H4 (cell line): ENCODE measurements around the gene MEF2A. TPM values are rescaled to one million over a fixed set of nuclear protein-coding genes. Genes with fewer than 3 reads are reported as not detected.

Experiments used
- DNase-seq: peaks from one replicate; pipeline ENCODE4 v3.0.0-alpha.2; 2015; ENCODE audit warnings: low spot score
- total RNA-seq: library from RNA; depleted of rRNA; stranded (reverse); fragments of >200 nt; shearing (Covaris generic); gene quantifications from 2 replicates; pipeline ENCODE4 v1.2.3, GENCODE V29; 2014

MEF2A gene
- total RNA-seq, 1 experiment from 2014 or later, result 16.7 TPM

- DNase-seq, result no peak
Observed at GRCh38 chr15:99564221-99565048, 1.3 kb upstream of the MEF2A start.

DNA sequence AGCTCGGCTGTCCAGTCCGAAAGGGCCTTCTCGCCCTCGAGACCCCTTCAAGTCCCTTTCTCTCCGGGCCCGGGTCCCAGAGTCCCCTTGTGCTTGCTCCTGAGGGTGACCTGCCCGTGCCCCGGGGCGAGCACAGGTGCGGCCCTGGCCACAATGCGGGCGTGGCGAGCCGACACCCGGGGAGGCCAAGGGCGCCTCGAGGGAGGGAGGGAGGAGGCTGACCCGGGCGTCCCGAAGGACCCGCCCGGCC lies 810 bp upstream of the MEF2A start:
- no peak for DNase-seq

GRCh38 chr15:99566157-99566897 lies 543 bp downstream of the MEF2A start:
- DNase-seq, result no peak

DNA sequence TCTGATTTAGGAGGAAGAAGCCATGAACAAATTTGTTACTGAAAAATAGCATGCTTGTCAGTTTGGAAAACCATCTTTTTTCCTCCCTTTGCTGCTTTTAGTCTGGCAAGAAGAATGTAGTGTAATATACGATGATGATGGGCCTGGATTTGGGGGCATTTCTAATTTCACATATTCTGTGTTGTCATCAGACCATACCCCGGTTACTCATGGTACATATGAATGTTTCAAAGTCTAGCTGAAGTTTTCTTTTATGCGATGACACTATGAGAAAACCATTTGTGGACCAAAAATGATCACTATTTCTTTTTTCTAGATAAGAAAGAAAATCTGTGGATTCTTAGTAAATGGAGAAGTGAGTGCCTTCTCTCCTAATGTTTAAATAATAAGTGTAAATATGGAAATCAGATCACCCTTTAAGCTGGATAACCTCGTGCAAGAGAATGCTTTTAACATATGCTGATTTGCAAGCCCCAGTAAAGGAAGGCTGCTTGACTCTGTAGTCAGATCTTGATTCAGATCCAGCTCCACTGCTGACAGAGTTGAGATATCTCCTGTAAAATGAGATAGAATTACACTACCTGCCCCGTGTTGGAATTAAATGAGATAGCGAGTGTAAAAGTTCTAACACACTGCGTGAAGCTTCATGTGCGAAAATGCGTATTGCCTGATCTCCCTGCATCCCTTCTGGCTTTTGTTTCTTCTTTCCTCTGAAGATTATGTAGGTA lies 3.0 kb downstream of the MEF2A start:
- DNase-seq, result no peak

DNA sequence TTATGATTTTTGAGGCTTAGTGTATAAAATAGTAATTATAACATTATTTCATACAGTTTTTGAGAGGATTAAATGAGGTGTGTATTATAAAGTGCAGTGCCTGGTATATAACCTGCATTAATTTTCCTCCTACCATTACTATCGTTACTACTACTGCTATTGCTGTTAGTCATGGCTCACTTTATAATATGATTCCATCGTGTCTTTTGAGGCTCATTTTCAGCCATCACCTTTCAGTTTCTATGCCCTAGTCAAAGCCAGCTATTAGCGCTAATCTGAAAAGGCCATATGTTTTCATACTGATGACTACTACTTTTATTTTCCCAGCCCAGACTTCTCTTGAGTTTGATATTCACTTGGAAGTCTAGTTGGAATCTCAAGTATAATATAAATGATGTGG lies 5.5 kb downstream of the MEF2A start:
- DNase-seq, result no peak

GRCh38 chr15:99574048-99574447 lies 8.3 kb downstream of the MEF2A start:
- no peak for DNase-seq

GRCh38 chr15:99574502-99574901 lies 8.7 kb downstream of the MEF2A start:
- DNase-seq, result no peak

DNA sequence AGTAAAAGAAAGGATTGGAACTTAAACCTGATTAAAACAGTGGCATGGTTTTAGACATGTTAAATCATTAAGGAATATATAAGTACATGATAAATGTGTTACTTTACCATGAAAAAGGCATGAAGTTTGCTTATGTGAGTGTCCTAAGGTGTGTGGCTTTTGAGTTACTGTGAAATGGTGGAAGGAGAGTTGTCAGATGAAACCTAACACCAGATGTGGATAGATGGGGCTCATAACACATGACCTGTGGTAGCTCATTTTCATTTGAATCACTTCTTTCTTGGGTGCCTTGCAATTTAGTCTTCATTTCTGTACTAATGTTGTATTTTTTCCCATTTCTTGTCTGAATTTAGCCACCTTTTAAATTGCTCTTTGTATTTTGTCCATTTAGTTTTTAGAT lies 13.0 kb downstream of the MEF2A start:
- no peak for DNase-seq

- no peak for DNase-seq
Observed at GRCh38 chr15:99580076-99580475, 14.3 kb downstream of the MEF2A start.

GRCh38 chr15:99582508-99582960 lies 16.8 kb downstream of the MEF2A start:
- DNase-seq, result no peak

DNA sequence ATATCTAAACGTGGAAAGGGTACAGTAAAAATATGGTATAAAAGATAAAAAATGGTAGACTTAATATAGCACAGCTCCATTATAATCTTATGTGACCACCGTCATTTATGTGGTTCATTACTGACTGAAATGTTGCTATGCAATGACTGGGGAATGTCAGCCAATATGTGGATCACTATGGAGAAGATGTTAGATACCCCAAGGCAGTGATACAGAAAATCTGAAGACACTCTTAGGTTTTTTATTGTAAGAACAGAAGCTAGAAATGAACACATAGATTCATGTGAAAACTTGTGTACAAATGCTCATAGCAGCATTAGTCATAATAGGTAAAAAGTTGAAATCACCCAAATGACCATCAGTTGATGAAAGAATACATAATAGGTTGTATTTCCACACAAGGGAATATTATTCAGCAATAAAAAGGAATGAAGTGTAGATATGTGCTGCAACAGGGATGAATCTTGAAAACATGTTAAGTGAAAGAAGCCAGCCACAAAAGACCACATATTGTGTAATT lies 18.4 kb downstream of the MEF2A start:
- DNase-seq, result no peak

DNA sequence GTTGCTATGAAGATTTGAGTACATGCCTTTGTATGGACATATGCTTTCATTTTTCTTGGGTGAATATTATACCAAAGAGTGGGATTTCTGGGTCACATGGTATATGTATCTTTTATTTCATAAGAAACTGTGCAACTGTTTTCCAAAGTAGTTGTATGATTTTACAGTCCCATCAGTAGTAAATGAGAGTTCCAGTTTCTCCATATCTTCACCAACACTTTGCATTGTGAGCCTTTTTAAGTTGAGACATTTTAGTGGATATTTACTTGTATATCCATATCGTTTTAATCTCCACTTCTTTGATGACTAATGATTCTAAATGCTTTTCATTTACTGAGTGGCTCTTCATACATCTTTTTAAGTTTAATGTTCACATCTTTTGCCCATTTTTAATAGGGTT lies 20.3 kb downstream of the MEF2A start:
- no peak for DNase-seq

GRCh38 chr15:99589801-99590200 lies 24.0 kb downstream of the MEF2A start:
- no peak for DNase-seq

- DNase-seq, result no peak
Observed at GRCh38 chr15:99590913-99591646, 25.3 kb downstream of the MEF2A start.

- no peak for DNase-seq
Observed at GRCh38 chr15:99592145-99592791, 26.5 kb downstream of the MEF2A start.

- DNase-seq, result no peak
Observed at GRCh38 chr15:99593070-99593469, 27.3 kb downstream of the MEF2A start.

DNA sequence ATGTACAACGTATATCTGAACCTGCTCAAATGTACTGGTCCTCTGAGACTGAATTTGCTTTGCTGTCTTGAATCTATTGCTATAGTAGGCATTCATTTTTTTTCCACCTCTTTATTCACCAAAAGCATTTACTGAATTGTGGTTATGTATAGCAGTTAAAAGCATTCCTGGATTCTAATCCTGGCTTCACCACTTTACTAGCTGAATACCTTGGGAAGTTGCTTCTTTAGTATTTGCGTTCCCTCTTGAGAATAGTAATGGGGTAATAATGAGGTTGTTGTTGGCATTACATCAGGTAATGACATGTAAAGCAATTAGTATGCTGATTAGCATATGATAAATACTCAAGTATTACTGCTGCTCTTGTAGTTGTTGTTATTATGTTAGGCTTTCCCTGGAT lies 29.1 kb downstream of the MEF2A start:
- no peak for DNase-seq

DNA sequence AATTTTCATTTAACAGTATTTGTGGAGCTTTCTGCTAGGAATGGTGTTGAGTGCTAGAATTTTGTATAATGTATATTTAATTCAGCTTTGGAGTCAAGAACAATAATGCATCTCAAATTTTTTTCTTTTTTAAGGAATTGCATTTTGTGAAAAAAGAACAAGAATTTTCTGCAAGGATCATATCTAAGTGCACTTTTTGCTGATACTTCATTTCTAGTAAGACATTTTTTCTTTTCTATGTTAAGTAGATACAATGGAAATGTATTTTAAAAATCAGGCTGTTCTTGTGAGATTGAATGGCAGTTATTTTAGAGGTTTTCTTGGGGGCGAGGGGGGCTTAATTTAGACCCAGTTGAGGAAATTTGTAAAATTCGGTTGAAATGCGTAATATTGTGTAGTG lies 32.5 kb downstream of the MEF2A start:
- DNase-seq, result no peak

- DNase-seq, result no peak
Observed at GRCh38 chr15:99603828-99604227, 38.0 kb downstream of the MEF2A start.

- DNase-seq, result no peak
Observed at GRCh38 chr15:99604865-99605264, 39.1 kb downstream of the MEF2A start.

GRCh38 chr15:99605490-99605931 lies 39.7 kb downstream of the MEF2A start:
- DNase-seq, result no peak
